ENCODE data around the gene GTPBP3. TPM values are rescaled to one million over a fixed set of nuclear protein-coding genes. Genes with fewer than 3 reads are reported as not detected.

Gene GTPBP3
- total and polyA plus RNA-seq, 2 of the 13 experiments (the other 11 are each of a cell fraction or from before 2014, with no cell fraction given), result 17.5 to 30.0 TPM

DNA sequence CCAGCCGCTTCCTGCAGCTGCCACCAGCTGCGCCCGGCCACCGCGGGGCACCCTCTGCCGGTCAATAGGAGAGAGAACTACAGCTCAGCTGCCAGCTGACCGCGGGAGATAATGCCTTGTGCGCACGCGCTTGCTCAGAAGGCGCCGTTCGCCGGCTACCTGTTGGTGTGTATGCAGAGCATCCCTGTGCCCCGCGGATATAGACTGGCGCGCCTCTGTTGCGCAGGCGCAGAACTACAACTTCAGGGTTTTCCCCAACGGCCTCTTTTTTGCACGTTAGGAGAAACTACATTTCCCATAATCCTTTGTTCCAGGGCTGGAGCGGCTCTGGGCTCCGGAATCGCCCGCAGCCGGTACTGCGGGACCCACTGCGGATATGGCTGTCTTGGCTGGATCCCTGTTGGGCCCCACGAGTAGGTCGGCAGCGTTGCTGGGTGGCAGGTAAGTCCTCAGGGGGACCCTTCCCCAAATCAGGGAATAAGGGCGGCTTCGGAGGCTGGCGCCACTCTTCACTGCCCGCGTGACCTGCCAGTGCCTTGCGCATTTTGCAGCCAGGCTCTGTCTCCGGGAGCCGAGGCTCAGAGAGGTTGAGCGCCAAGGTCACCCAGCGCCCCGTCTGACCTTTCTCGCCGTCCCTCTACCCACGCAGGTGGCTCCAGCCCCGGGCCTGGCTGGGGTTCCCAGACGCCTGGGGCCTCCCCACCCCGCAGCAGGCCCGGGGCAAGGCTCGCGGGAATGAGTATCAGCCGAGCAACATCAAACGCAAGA lies 31.7 kb upstream of the GTPBP3 start, which contains the start of gene MRPL34 (continued):
- TF ChIP-seq, protein P1, sequence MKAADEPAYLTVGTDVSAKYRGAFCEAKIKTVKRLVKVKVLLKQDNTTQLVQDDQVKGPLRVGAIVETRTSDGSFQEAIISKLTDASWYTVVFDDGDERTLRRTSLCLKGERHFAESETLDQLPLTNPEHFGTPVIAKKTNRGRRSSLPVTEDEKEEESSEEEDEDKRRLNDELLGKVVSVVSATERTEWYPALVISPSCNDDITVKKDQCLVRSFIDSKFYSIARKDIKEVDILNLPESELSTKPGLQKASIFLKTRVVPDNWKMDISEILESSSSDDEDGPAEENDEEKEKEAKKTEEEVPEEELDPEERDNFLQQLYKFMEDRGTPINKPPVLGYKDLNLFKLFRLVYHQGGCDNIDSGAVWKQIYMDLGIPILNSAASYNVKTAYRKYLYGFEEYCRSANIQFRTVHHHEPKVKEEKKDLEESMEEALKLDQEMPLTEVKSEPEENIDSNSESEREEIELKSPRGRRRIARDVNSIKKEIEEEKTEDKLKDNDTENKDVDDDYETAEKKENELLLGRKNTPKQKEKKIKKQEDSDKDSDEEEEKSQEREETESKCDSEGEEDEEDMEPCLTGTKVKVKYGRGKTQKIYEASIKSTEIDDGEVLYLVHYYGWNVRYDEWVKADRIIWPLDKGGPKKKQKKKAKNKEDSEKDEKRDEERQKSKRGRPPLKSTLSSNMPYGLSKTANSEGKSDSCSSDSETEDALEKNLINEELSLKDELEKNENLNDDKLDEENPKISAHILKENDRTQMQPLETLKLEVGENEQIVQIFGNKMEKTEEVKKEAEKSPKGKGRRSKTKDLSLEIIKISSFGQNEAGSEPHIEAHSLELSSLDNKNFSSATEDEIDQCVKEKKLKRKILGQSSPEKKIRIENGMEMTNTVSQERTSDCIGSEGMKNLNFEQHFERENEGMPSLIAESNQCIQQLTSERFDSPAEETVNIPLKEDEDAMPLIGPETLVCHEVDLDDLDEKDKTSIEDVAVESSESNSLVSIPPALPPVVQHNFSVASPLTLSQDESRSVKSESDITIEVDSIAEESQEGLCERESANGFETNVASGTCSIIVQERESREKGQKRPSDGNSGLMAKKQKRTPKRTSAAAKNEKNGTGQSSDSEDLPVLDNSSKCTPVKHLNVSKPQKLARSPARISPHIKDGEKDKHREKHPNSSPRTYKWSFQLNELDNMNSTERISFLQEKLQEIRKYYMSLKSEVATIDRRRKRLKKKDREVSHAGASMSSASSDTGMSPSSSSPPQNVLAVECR (CRISPR knock-in tag; IDR thresholded peaks at IDR 0.05; ENCODE audit: borderline replicate concordance), result peak; percentile 91
- peak; percentile 77; the same call in 1 of the 2 replicates for TF ChIP-seq NFE2L1 (CRISPR knock-in tag; IDR thresholded peaks at IDR 0.05; ENCODE audit: borderline replicate concordance)
- peak; percentile 92 for TF ChIP-seq HDAC1 (CRISPR knock-in tag; IDR thresholded peaks at IDR 0.05)
- TF ChIP-seq FOXO1 (CRISPR knock-in tag; IDR thresholded peaks at IDR 0.05), result peak; percentile 48; the same call in 1 of the 2 replicates
- no peak for TF ChIP-seq MBD4 (IDR thresholded peaks at IDR 0.05; ENCODE audit: borderline replicate concordance, low read length)
- no peak for TF ChIP-seq MZF1 (CRISPR knock-in tag; IDR thresholded peaks at IDR 0.05; ENCODE audit: borderline replicate concordance)
- TF ChIP-seq RBM39 (IDR thresholded peaks at IDR 0.05; ENCODE audit: low read depth, low read length, poor library complexity, severe bottlenecking), result peak; percentile 59
- no peak for TF ChIP-seq FOXA1 (IDR thresholded peaks at IDR 0.05)
- TF ChIP-seq FOXA1 (CRISPR knock-in tag; IDR thresholded peaks at IDR 0.05), result peak; percentile 53
- peak; percentile 90; the same call in 1 of the 2 replicates for TF ChIP-seq KAT7 (CRISPR knock-in tag; IDR thresholded peaks at IDR 0.05; ENCODE audit: borderline replicate concordance)
- TF ChIP-seq JDP2 (CRISPR knock-in tag; IDR thresholded peaks at IDR 0.05; ENCODE audit: borderline replicate concordance), result no peak
- TF ChIP-seq JUND (CRISPR knock-in tag; IDR thresholded peaks at IDR 0.05), result no peak
- TF ChIP-seq STAT5B (CRISPR knock-in tag; IDR thresholded peaks at IDR 0.05), result no peak
- peak; percentile 26; the same call in 1 of the 2 replicates for TF ChIP-seq TOPORS (CRISPR knock-in tag; IDR thresholded peaks at IDR 0.05)
- TF ChIP-seq, protein P2, sequence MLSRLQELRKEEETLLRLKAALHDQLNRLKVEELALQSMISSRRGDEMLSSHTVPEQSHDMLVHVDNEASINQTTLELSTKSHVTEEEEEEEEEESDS (CRISPR knock-in tag; IDR thresholded peaks at IDR 0.05; ENCODE audit: borderline replicate concordance), result 0 out of 2 replicates have a peak, but pooled peaks have one; percentile 28
- TF ChIP-seq, protein P3, sequence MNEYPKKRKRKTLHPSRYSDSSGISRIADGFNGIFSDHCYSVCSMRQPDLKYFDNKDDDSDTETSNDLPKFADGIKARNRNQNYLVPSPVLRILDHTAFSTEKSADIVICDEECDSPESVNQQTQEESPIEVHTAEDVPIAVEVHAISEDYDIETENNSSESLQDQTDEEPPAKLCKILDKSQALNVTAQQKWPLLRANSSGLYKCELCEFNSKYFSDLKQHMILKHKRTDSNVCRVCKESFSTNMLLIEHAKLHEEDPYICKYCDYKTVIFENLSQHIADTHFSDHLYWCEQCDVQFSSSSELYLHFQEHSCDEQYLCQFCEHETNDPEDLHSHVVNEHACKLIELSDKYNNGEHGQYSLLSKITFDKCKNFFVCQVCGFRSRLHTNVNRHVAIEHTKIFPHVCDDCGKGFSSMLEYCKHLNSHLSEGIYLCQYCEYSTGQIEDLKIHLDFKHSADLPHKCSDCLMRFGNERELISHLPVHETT (CRISPR knock-in tag; conservative IDR thresholded peaks at IDR 0.05), result 0 out of 2 replicates have a peak, but pooled peaks have one; percentile 34
- peak; percentile 73; the same call in 1 of the 2 replicates for TF ChIP-seq ZNF367 (CRISPR knock-in tag; IDR thresholded peaks at IDR 0.05; ENCODE audit: borderline replicate concordance)
- peak; percentile 25; the same call in 1 of the 2 replicates for TF ChIP-seq ZNF777 (CRISPR knock-in tag; IDR thresholded peaks at IDR 0.05)
- TF ChIP-seq ZNF614 (CRISPR knock-in tag; IDR thresholded peaks at IDR 0.05; ENCODE audit: borderline replicate concordance), result peak; percentile 37; the same call in 1 of the 2 replicates
- peak; percentile 76 for TF ChIP-seq ZNF350 (CRISPR knock-in tag; IDR thresholded peaks at IDR 0.05; ENCODE audit: borderline replicate concordance, low read depth)
- TF ChIP-seq PHF5A (CRISPR knock-in tag; IDR thresholded peaks at IDR 0.05; ENCODE audit: low read depth, unreplicated experiment), result peak; percentile 91
- TF ChIP-seq MAFK (conservative IDR thresholded peaks at IDR 0.05 in 1 of 2, IDR thresholded peaks at IDR 0.05 in 1 of 2; ENCODE audit: low read length in 2 of 2), result no peak
- TF ChIP-seq, protein P4, sequence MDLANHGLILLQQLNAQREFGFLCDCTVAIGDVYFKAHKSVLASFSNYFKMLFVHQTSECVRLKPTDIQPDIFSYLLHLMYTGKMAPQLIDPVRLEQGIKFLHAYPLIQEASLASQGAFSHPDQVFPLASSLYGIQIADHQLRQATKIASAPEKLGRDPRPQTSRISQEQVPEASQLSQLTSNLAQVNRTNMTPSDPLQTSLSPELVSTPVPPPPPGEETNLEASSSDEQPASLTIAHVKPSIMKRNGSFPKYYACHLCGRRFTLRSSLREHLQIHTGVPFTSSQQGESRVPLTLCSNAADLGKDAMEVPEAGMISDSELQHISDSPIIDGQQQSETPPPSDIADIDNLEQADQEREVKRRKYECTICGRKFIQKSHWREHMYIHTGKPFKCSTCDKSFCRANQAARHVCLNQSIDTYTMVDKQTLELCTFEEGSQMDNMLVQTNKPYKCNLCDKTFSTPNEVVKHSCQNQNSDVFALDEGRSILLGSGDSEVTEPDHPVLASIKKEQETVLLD (CRISPR knock-in tag; IDR thresholded peaks at IDR 0.05; ENCODE audit: low read depth), result no peak
